ENCODE measurements around the gene SIN3B. TPM values are rescaled to one million over a fixed set of nuclear protein-coding genes. Genes with fewer than 3 reads are reported as not detected.

The SIN3B gene
- total RNA-seq, 1 experiment from 2014 or later, result 49.7 TPM

GRCh38 chr19:16820056-16820455, 9.1 kb upstream of the SIN3B start:
- Mint-ChIP-seq H3K36me3 (ENCODE audit: insufficient read depth, unreplicated experiment) (peaks cover 8% of the 10 kb centered on the region), H3K4me3 (ENCODE audit: low read depth, unreplicated experiment) (no peak overlapping the region)

GRCh38 chr19:16821081-16821480, 8.1 kb upstream of the SIN3B start:
- H3K9me3 Mint-ChIP-seq (ENCODE audit: low read depth, unreplicated experiment), result no peaks in the 10 kb centered on the region
- CTCF ChIA-PET, result interaction anchor here (0.7 to 0.8 kb wide), 2 partner anchors 28 to 103 kb away, joined by 3 to 8 read pairs; no protein-coding TSS in a partner anchor
- H3K27ac Mint-ChIP-seq (ENCODE audit: unreplicated experiment), result no peak overlapping the region
- H3K4me1 Mint-ChIP-seq (ENCODE audit: low read depth, unreplicated experiment), result peaks cover 16% of the 10 kb centered on the region
- H3K27me3 Mint-ChIP-seq (ENCODE audit: unreplicated experiment), result no peaks in the 10 kb centered on the region
- no peak overlapping the region for H3K4me3 Mint-ChIP-seq (ENCODE audit: low read depth, unreplicated experiment)
- peaks cover 3% of the 10 kb centered on the region for H3K36me3 Mint-ChIP-seq (ENCODE audit: insufficient read depth, unreplicated experiment)
- no peak for TF ChIP-seq CTCF (IDR thresholded peaks at IDR 0.05; ENCODE audit: unreplicated experiment)
- DNase-seq, result no peak
- BruUV-seq (replicated peaks), result no TSS peak
- intact Hi-C loops (cut with micrococcal nuclease; ENCODE audit: unreplicated experiment), result no loop called here

More at GRCh38 chr19:16820056-16820455, 9.1 kb upstream of the SIN3B start:
- Mint-ChIP-seq H3K4me1 (ENCODE audit: low read depth, unreplicated experiment) (peaks cover 7% of the 10 kb centered on the region), H3K27me3 (ENCODE audit: unreplicated experiment) (no peaks in the 10 kb centered on the region), H3K9me3 (ENCODE audit: low read depth, unreplicated experiment) (no peaks in the 10 kb centered on the region), H3K27ac (ENCODE audit: unreplicated experiment) (no peak overlapping the region)
- intact Hi-C loops (cut with micrococcal nuclease; ENCODE audit: unreplicated experiment), result no loop called here
- CTCF ChIA-PET, result interaction anchor here (0.6 kb wide), 1 partner anchor 13 kb away, joined by 3 read pairs; no protein-coding TSS in a partner anchor
- no peak for DNase-seq
- BruUV-seq (replicated peaks), result no TSS peak
- TF ChIP-seq CTCF (IDR thresholded peaks at IDR 0.05; ENCODE audit: unreplicated experiment), result no peak

GRCh38 chr19:16822648-16823047, 6.5 kb upstream of the SIN3B start:
- DNase-seq, result no peak
- TF ChIP-seq CTCF (IDR thresholded peaks at IDR 0.05; ENCODE audit: unreplicated experiment), result no peak
- Mint-ChIP-seq H3K4me1 (ENCODE audit: low read depth, unreplicated experiment) (peaks cover 22% of the 10 kb centered on the region), H3K4me3 (ENCODE audit: low read depth, unreplicated experiment) (no peak overlapping the region), H3K9me3 (ENCODE audit: low read depth, unreplicated experiment) (no peaks in the 10 kb centered on the region), H3K36me3 (ENCODE audit: insufficient read depth, unreplicated experiment) (peaks cover 3% of the 10 kb centered on the region), H3K27ac (ENCODE audit: unreplicated experiment) (no peak overlapping the region), H3K27me3 (ENCODE audit: unreplicated experiment) (no peaks in the 10 kb centered on the region)
- intact Hi-C loops (cut with micrococcal nuclease; ENCODE audit: unreplicated experiment), result no loop called here
- CTCF ChIA-PET, result no interaction called here
- no TSS peak for BruUV-seq (replicated peaks)

- H3K36me3 Mint-ChIP-seq (ENCODE audit: insufficient read depth, unreplicated experiment), result peaks cover 12% of the 10 kb centered on the region
- H3K4me1 Mint-ChIP-seq (ENCODE audit: low read depth, unreplicated experiment), result peaks cover 23% of the 10 kb centered on the region
- intact Hi-C loops (cut with micrococcal nuclease; ENCODE audit: unreplicated experiment), result no loop called here
- CTCF ChIA-PET, result no interaction called here
- peak overlapping the region; percentile 54 for H3K4me3 Mint-ChIP-seq (ENCODE audit: low read depth, unreplicated experiment)
- TF ChIP-seq CTCF (IDR thresholded peaks at IDR 0.05; ENCODE audit: unreplicated experiment), result no peak
- BruUV-seq (replicated peaks), result no TSS peak
- no peaks in the 10 kb centered on the region for H3K9me3 Mint-ChIP-seq (ENCODE audit: low read depth, unreplicated experiment)
- no peak for DNase-seq
- H3K27ac Mint-ChIP-seq (ENCODE audit: unreplicated experiment), result peak overlapping the region; percentile 72
- H3K27me3 Mint-ChIP-seq (ENCODE audit: unreplicated experiment), result no peaks in the 10 kb centered on the region
Observed at GRCh38 chr19:16824658-16825311, 4.4 kb upstream of the SIN3B start.
